MM.1S (cell line): ENCODE data around the gene SOD3.

Experiments
- DNase-seq: peaks from one replicate; pipeline ENCODE4 v3.0.0-alpha.2; 2015
- H2AFZ ChIP-seq: fragments of 300-600 bp; sonication (generic); 2 replicates; pipeline ENCODE4 v1.6.0; 2016; ENCODE audit warnings: antibody characterized with exemption, low read length
- H3F3A ChIP-seq: fragments of 300-600 bp; sonication (generic); 2 replicates; pipeline ENCODE4 v1.6.1; 2016; ENCODE audit warnings: mild to moderate bottlenecking, antibody characterized with exemption, low read length, moderate library complexity, mixed read lengths; ENCODE audit not compliant: insufficient read depth
- H3K27ac ChIP-seq: fragments of 300-600 bp; sonication (generic); 2 replicates; pipeline ENCODE4 v1.5.1; 2016; ENCODE audit warnings: mild to moderate bottlenecking, low read length
- H3K27me3 ChIP-seq: fragments of 300-600 bp; sonication (generic); replicated peaks from 2 replicates; pipeline ENCODE4 v1.6.0; 2016; ENCODE audit warnings: low read length; ENCODE audit not compliant: insufficient read depth
- H3K36me3 ChIP-seq: fragments of 300-600 bp; sonication (generic); replicated peaks from 2 replicates; pipeline ENCODE4 v1.6.1; 2016; ENCODE audit warnings: mild to moderate bottlenecking, low read length, mixed read lengths; ENCODE audit not compliant: insufficient read depth
- H3K4me1 ChIP-seq: fragments of 300-600 bp; sonication (generic); 2 replicates; pipeline ENCODE4 v1.6.1; 2016; ENCODE audit warnings: low read length, mixed read lengths
- H3K4me2 ChIP-seq: fragments of 300-600 bp; sonication (generic); 2 replicates; pipeline ENCODE4 v1.6.0; 2016; ENCODE audit warnings: low read depth, low read length
- H3K4me3 ChIP-seq: fragments of 300-600 bp; sonication (generic); 2 replicates; pipeline ENCODE4 v1.5.1; 2016; ENCODE audit warnings: low read length, mixed read lengths
- H3K79me2 ChIP-seq: fragments of 300-600 bp; sonication (generic); 2 replicates; pipeline ENCODE4 v1.6.1; 2016; ENCODE audit warnings: mixed run types, low read length, mixed read lengths
- H3K9ac ChIP-seq: fragments of 300-600 bp; sonication (generic); 2 replicates; pipeline ENCODE4 v1.6.1; 2016; ENCODE audit warnings: low read length, mixed read lengths
- H3K9me2 ChIP-seq: fragments of 300-600 bp; sonication (generic); replicated peaks from 2 replicates; pipeline ENCODE4 v1.6.1; 2016; ENCODE audit warnings: mild to moderate bottlenecking, low read length, mixed read lengths; ENCODE audit not compliant: insufficient read depth
- H3K9me3 ChIP-seq: fragments of 300-600 bp; sonication (generic); replicated peaks from 2 replicates; pipeline ENCODE4 v1.6.1; 2016; ENCODE audit warnings: mild to moderate bottlenecking, low read length, mixed read lengths; ENCODE audit not compliant: insufficient read depth
- H4K20me1 ChIP-seq: fragments of 300-600 bp; sonication (generic); 2 replicates; pipeline ENCODE4 v1.6.1; 2016; ENCODE audit warnings: mild to moderate bottlenecking, low read length, moderate library complexity, mixed read lengths; ENCODE audit not compliant: insufficient read depth
- CTCF ChIP-seq: fragments of 300-600 bp; sonication (generic); IDR thresholded peaks from 2 replicates; pipeline ENCODE4 v1.5.1; 2016; ENCODE audit warnings: antibody characterized with exemption, low read length, mixed read lengths
- EZH2 ChIP-seq: fragments of 300-600 bp; sonication (generic); optimal IDR thresholded peaks from 2 replicates; pipeline ENCODE3; 2017; ENCODE audit warnings: low read depth, mild to moderate bottlenecking, antibody characterized with exemption, low read length, mixed read lengths
- EZH2phosphoT487 ChIP-seq: fragments of 300-600 bp; sonication (generic); IDR thresholded peaks from 2 replicates; pipeline ENCODE4 v1.6.1; 2018; ENCODE audit warnings: antibody characterized with exemption, low read length

Gene SOD3

DNA sequence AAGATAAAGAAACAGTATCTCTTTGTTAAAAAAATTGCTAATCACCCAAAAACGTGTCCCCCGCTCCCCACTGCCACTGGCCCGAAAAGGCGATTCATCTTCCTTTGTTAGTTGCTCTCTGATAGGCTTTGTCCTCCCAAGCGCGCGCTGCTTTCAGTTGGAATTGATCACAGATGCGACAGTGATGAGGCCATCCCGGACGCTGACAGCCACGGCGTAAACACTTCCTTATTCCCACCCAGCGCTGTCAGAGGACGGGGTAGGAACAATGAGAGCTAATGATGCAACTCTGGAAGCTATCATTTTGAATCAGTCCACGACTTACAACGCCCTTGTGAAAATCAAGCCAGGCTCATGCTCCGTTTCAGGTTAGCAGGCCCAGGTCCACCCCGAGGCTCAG is 21.4 kb downstream of the SOD3 start:
- no peak for TF ChIP-seq CTCF
- TF ChIP-seq EZH2, result no peak
- no peak for TF ChIP-seq EZH2phosphoT487
- no peaks in the 10 kb centered on the region for H3F3A ChIP-seq

DNA sequence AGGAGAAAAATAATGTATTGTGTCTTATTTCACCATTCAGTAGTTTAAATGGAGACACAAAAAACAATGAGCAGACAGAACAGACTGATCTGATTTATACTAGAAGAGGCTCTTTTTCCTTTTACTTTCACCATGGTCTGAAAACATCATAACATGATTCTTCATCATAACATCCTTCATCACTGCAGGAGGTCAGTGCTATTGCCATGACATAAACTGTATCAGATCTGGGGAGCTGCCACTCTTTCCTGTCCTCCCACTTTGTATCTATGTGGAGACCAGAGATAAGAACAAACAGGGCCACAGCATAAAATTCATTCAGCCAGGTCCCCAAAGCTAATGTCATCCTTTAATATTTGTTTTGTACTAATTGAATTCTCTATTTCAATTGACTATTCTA is 25.2 kb downstream of the SOD3 start:
- no peak for TF ChIP-seq CTCF
- TF ChIP-seq EZH2phosphoT487, result no peak
- no peak for TF ChIP-seq EZH2
- H4K20me1 ChIP-seq, result no peaks in the 10 kb centered on the region
- H3K9ac ChIP-seq, result no peak overlapping the region
- H3K9me3 ChIP-seq, result no peaks in the 10 kb centered on the region
- H3K4me3 ChIP-seq, result no peak overlapping the region
- H3K36me3 ChIP-seq, result no peaks in the 10 kb centered on the region
- no peaks in the 10 kb centered on the region for H3K4me1 ChIP-seq
- no peaks in the 10 kb centered on the region for H3F3A ChIP-seq
- H3K79me2 ChIP-seq, result no peaks in the 10 kb centered on the region
- no peaks in the 10 kb centered on the region for H3K27me3 ChIP-seq
- no peak overlapping the region for H2AFZ ChIP-seq
- no peaks in the 10 kb centered on the region for H3K9me2 ChIP-seq
- H3K4me2 ChIP-seq, result no peak overlapping the region
- peak; percentile 3 for DNase-seq
- H3K27ac ChIP-seq, result no peak overlapping the region

More for the DNA sequence above, 21.4 kb downstream of the SOD3 start:
- Histone ChIP-seq H3K9ac (no peak overlapping the region), H3K79me2 (no peaks in the 10 kb centered on the region), H4K20me1 (no peaks in the 10 kb centered on the region), H3K9me3 (no peaks in the 10 kb centered on the region), H2AFZ (no peak overlapping the region), H3K4me1 (no peaks in the 10 kb centered on the region), H3K4me3 (no peak overlapping the region), H3K27ac (no peak overlapping the region), H3K4me2 (no peak overlapping the region), H3K27me3 (no peaks in the 10 kb centered on the region), H3K36me3 (no peaks in the 10 kb centered on the region), H3K9me2 (no peaks in the 10 kb centered on the region)
- DNase-seq, result no peak

DNA sequence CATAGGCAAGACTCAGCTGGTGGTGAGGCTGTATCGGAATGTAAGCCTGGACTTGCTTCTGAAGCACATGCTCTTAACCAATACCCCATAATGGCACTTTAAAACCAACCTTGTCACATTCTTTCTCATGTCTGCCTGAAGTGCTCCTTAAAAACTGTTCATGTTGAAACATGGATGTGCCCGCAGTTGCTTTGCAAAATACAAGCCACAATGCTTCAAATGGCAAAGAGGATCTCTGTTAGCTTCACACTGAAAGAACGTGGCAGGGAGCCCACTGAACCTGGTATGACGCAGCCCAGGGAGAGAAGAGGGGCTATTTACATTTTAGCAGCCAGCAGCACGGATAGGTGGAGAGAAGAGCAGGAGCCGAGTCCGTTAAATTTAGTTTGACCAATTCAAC is 29.3 kb downstream of the SOD3 start:
- Histone ChIP-seq H3K9ac (no peak overlapping the region), H3F3A (no peaks in the 10 kb centered on the region), H3K4me1 (no peaks in the 10 kb centered on the region), H3K27me3 (no peaks in the 10 kb centered on the region), H3K9me2 (no peaks in the 10 kb centered on the region), H3K9me3 (no peaks in the 10 kb centered on the region), H3K27ac (no peak overlapping the region), H3K36me3 (no peaks in the 10 kb centered on the region), H3K4me2 (no peak overlapping the region), H4K20me1 (no peaks in the 10 kb centered on the region), H3K4me3 (no peak overlapping the region), H3K79me2 (no peaks in the 10 kb centered on the region), H2AFZ (no peak overlapping the region)
- no peak for TF ChIP-seq EZH2
- TF ChIP-seq CTCF, result no peak
- no peak for TF ChIP-seq EZH2phosphoT487
- no peak for DNase-seq

- Histone ChIP-seq H3K9ac (no peak overlapping the region), H4K20me1 (no peaks in the 10 kb centered on the region), H3K36me3 (no peaks in the 10 kb centered on the region), H3K27me3 (no peaks in the 10 kb centered on the region), H3F3A (no peaks in the 10 kb centered on the region), H3K9me3 (no peaks in the 10 kb centered on the region), H3K4me2 (no peak overlapping the region), H3K27ac (no peak overlapping the region), H3K9me2 (no peaks in the 10 kb centered on the region), H3K4me3 (no peak overlapping the region), H3K79me2 (no peaks in the 10 kb centered on the region), H2AFZ (no peak overlapping the region), H3K4me1 (no peaks in the 10 kb centered on the region)
- no peak for DNase-seq
- no peak for TF ChIP-seq EZH2phosphoT487
- TF ChIP-seq CTCF, result no peak
- no peak for TF ChIP-seq EZH2
These were observed 36.3 kb downstream of the SOD3 start for GRCh38 chr4:24831637-24832036.
